Motor neuron (in vitro differentiated cells): ENCODE results near the gene PHLDA2. TPM values are rescaled to one million over a fixed set of nuclear protein-coding genes. Genes with fewer than 3 reads are reported as not detected.
"Not testable (repeated sequence)": the region's sequence is repeated elsewhere in the genome, so short reads cannot be mapped to it uniquely, and the experiment has no call there.

ENCODE experiments used
- ATAC-seq, 8 experiments: fragments of 200-7000 bp; cut with Tn5 transposase; replicated peaks in 6 of 8; 2 replicates each; pipeline ENCODE4 v1.8.0; 2021; ENCODE audit warnings: mild to moderate bottlenecking in 8 of 8, moderate library complexity in 8 of 8
- H3K27ac ChIP-seq, 2 donors: fragments of 250-450 bp; sonication (Bioruptor Pico); 2 replicates each; pipeline ENCODE4 v1.9.0; 2021; ENCODE audit warnings: antibody characterized with exemption in 2 of 2, mild to moderate bottlenecking in 2 of 2, moderate library complexity in 1 of 2
- H3K4me1 ChIP-seq, 2 donors: fragments of 250-450 bp; sonication (Bioruptor Pico); replicated peaks in 1 of 2; 2 replicates each; pipeline ENCODE4 v1.6.1; 2021; ENCODE audit warnings: antibody characterized with exemption in 2 of 2, mild to moderate bottlenecking in 2 of 2, moderate library complexity in 1 of 2
- H3K4me3 ChIP-seq, 5 donors: fragments of 250-450 bp; sonication (Bioruptor Pico); 2 replicates each; pipeline ENCODE4 v1.9.0; 2021; ENCODE audit warnings: antibody characterized with exemption in 5 of 5, mild to moderate bottlenecking in 5 of 5, moderate library complexity in 4 of 5
- WGBS, 10 experiments: fragments of 450-650 bp; shearing (Covaris generic); methylation state at CpG; one replicate each; pipeline ENCODE4 v1.0.0; 2022; 5-methylcytosine and 5-hydroxymethylcytosine counted together
- in situ Hi-C, 9 experiments: fragments of 400-800 bp; cut with MboI; loops; one replicate each; pipeline ENCODE4 v1.15.0; 2021; ENCODE audit warnings: low sequenced_read_pairs in 9 of 9, low pct_unique_long_range_greater_than_20kb in 2 of 9; ENCODE audit not compliant: unreplicated experiment in 9 of 9
- total RNA-seq, 8 experiments: library from RNA; unstranded; fragments of 300-600 nt; gene quantifications; 2 replicates each; pipeline versions ENCODE4 v1.2.3 to v1.2.4, GENCODE V29; 2022

Gene PHLDA2
- total RNA-seq, 8 experiments from 2014 or later = 0.37 to 40.8 (median 2.2) TPM

DNA sequence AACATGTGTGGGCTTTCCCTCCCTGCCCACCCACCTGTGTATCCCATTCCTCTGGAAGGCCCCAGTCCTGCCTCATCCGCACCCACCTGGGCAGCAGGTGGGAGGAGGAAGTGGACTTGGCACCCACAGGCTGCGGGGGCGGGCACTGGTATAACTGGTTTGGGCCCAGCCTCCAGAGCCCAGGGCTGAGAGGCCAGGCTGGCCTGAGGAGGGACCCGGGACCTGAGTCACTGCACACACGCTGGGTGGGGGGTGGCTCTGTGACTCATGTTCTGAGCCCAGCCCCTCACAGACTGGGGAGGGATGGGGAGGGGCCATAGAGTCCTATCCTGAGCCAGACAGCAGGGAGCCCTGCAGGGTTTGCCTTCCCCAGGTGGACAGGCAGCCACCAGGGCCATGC lies 16.7 kb downstream of the PHLDA2 start:
- peaks cover 3 to 6% of the 10 kb centered on the region in 2 donors for H3K4me1 ChIP-seq
- H3K27ac ChIP-seq = no peak overlapping the region
- peak; percentile 68 to 95 (median 90) for ATAC-seq
- H3K4me3 ChIP-seq = no peak overlapping the region
- in situ Hi-C loops = no loop called here
- no CpG with 5 or more reads among the region's 5 CpGs for WGBS, 10 experiments

GRCh38 chr11:2911785-2912391 lies 17.3 kb downstream of the PHLDA2 start:
- no peak for ATAC-seq
- in situ Hi-C loops = no loop called here
- no peak overlapping the region for H3K27ac ChIP-seq
- 60 to 92% (median 80%) methylated on average over 1 to 5 of the region's 12 CpGs; no CpG with 5 or more reads in 5 of the 10 experiments for WGBS, 10 experiments
- H3K4me3 ChIP-seq = no peak overlapping the region
- H3K4me1 ChIP-seq = peaks cover 3 to 6% of the 10 kb centered on the region in 2 donors

GRCh38 chr11:2911088-2911784 lies 18.0 kb downstream of the PHLDA2 start:
- WGBS, 10 experiments = 63 to 100% methylated on average over 1 to 5 of the region's 18 CpGs; no CpG with 5 or more reads in 8 of the 10 experiments
- H3K4me1 ChIP-seq = peaks cover 3 to 6% of the 10 kb centered on the region in 2 donors
- in situ Hi-C loops = no loop called here
- H3K4me3 ChIP-seq = no peak overlapping the region
- no peak for ATAC-seq
- no peak overlapping the region for H3K27ac ChIP-seq

- no peak overlapping the region for H3K4me3 ChIP-seq
- in situ Hi-C loops = no loop called here
- peaks cover 3 to 6% of the 10 kb centered on the region in 2 donors for H3K4me1 ChIP-seq
- WGBS, 10 experiments = 80 to 100% (median 100%) methylated on average over 1 to 3 of the region's 13 CpGs; no CpG with 5 or more reads in 6 of the 10 experiments
- ATAC-seq = no peak
- no peak overlapping the region for H3K27ac ChIP-seq
Observed at GRCh38 chr11:2910401-2910955, 18.7 kb downstream of the PHLDA2 start.

DNA sequence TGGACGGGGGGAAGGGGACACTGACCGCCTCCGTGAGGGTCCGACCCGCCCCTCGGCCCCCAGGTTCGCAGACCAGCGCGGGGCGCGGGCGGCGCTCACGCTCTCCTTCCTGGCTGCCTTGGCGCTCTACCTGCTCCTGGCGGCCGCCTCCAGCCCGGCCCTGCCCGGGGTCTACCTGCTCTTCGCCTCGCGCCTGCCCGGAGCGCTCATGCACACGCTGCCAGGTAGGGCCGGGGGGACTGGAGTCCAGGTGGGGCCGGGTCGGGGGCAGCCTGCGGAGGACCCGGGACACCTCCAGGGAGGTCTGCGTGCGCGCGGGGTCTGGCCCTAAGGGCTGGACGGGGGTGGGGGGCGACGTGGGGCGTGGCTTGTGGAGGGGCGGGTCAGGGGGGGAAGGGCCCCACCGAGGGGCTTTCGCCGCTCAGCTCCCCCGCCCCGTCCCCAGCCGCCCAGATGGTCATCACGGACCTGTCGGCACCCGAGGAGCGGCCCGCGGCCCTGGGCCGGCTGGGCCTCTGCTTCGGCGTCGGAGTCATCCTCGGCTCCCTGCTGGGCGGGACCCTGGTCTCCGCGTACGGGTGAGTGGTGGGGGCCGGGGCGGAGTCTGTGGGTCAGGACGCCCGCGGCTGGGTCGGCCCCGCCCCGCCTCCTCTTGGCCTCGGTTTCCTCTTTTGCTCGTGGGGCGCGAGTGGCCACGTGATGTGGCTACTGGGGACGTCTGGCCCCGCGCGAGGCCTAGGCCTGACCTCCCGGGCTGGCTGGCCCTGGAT lies 19.9 kb downstream of the PHLDA2 start:
- Histone ChIP-seq H3K27ac (no peak overlapping the region), H3K4me1 (peaks cover 3 to 10% of the 10 kb centered on the region in 2 donors), H3K4me3 (no peak overlapping the region)
- in situ Hi-C loops = no loop called here
- WGBS, 10 experiments = 66% methylated on average over 9 of the region's 78 CpGs; no CpG with 5 or more reads in 9 of the 10 experiments
- ATAC-seq = peak in 4 of 8 experiments; percentile 3 to 29 (median 12)

GRCh38 chr11:2908130-2908529 lies 21.1 kb downstream of the PHLDA2 start:
- WGBS, 10 experiments = 100% methylated on average over 1 of the region's 14 CpGs; no CpG with 5 or more reads in 8 of the 10 experiments
- ATAC-seq = no peak
- Histone ChIP-seq H3K27ac (no peak overlapping the region), H3K4me1 (peaks cover 3 to 16% of the 10 kb centered on the region in 2 donors), H3K4me3 (no peak overlapping the region)
- in situ Hi-C loops = no loop called here

DNA sequence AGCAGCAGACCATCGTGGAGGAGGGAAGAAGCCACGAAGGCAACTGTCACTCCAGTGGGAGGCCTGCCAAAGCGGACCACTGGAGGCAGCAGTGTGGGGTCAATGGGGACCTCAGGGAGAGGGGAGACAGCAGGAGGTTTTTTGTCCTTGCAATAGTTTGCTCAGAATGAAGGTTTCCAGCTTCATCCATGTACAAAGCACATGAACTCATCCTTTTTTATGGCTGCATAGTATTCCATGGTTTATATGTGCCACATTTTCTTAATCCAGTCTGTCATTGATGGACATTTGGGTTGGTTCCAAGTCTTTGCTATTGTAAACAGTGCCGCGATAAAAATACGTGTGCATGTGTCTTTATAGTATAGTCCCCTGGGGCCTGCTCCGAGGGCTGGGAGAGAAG lies 23.9 kb downstream of the PHLDA2 start:
- in situ Hi-C loops, H3K4me3 ChIP-seq, H3K27ac ChIP-seq, ATAC-seq: not testable (repeated sequence)
- 65 to 100% (median 90%) methylated on average over 1 to 5 of the region's 7 CpGs; no CpG with 5 or more reads in 4 of the 10 experiments for WGBS, 10 experiments
- H3K4me1 ChIP-seq = peaks cover 3 to 17% of the 10 kb centered on the region in 2 donors

GRCh38 chr11:2904153-2905052 lies 24.8 kb downstream of the PHLDA2 start:
- Histone ChIP-seq H3K4me1 (peaks cover under 1 to 17% of the 10 kb centered on the region in 2 donors), H3K4me3 (no peak overlapping the region), H3K27ac (no peak overlapping the region)
- in situ Hi-C loops = no loop called here
- WGBS, 10 experiments = 39 to 100% (median 70%) methylated on average over 1 to 5 of the region's 21 CpGs; no CpG with 5 or more reads in 1 of the 10 experiments
- peak in 2 of 8 experiments; percentile 14 to 32 for ATAC-seq

GRCh38 chr11:2903672-2904011 lies 25.6 kb downstream of the PHLDA2 start:
- ATAC-seq = no peak
- in situ Hi-C loops = no loop called here
- 60 to 92% (median 64%) methylated on average over 1 to 4 of the region's 7 CpGs; no CpG with 5 or more reads in 2 of the 10 experiments for WGBS, 10 experiments
- Histone ChIP-seq H3K27ac (no peak overlapping the region), H3K4me3 (no peak overlapping the region), H3K4me1 (peaks cover 0 to 17% of the 10 kb centered on the region in 2 donors)

DNA sequence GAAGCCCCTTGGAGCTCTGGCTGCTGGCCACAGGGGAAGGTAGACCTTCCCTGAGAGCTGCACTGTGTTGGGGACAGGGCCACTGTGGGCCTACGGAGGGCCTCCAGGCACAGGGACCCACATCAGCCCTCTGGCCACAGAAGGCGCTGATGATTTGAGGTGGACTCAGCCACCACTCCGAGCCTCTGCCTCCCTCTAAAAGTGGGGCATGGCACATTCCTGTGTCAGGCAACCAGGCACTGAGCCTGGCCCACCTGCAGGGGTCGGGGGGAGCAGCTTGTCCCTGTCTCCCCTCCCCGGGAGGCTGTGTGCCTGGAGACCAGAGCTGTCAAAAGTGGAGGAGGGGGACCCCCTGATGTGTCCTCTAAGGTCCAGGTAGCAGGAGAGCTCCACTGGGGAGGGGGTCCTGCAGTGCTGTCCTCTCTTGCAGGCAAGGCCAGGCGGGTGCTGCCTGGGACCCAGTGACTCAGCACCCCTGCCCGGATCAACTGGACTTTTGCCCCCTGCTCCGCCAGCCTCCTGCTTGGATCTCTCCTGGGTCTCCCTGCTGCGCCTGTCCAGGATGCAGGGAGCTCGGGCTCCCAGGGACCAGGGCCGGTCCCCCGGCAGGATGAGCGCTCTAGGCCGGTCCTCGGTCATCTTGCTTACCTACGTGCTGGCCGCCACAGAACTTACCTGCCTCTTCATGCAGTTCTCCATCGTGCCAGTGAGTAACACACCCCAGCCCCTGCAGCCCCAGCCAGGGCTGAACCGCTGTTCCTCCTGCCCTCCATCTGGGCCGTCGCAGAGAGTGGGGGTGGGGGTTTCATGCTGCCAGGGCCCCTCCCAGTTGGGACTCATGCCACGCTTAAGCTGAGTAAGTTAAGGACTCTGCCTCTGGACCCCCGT lies 26.2 kb downstream of the PHLDA2 start:
- Histone ChIP-seq H3K27ac (peak overlapping the region in 1 of 2 donors; percentile 44), H3K4me1 (peaks cover 0 to 17% of the 10 kb centered on the region in 2 donors), H3K4me3 (peak overlapping the region in 4 of 5 donors; percentile 35 to 51 (median 44))
- in situ Hi-C loops = no loop called here
- 53 to 100% (median 85%) methylated on average over 1 to 10 of the region's 23 CpGs; no CpG with 5 or more reads in 6 of the 10 experiments for WGBS, 10 experiments
- no peak for ATAC-seq
